Right atrium auricular region (tissue), 2 donors: ENCODE results near the gene MORN5. TPM values are rescaled to one million over a fixed set of nuclear protein-coding genes. Genes with fewer than 3 reads are reported as not detected.

Experiments
- DNase-seq: peaks from one replicate; pipeline ENCODE4 v3.0.0-alpha.2; 2019; ENCODE audit warnings: low spot score
- H3K27ac ChIP-seq, 2 donors: fragments of 200-600 bp; sonication (generic); 1 replicate in 1 of 2; 2 replicates in 1 of 2; pipeline ENCODE4 v1.5.1; 2016 to 2019
- H3K27me3 ChIP-seq, 2 donors: fragments of 200-600 bp; sonication (generic); one replicate each; pipeline versions ENCODE4 v1.5.1 to v1.6.0; 2017 to 2019
- H3K36me3 ChIP-seq: fragments of 200-600 bp; sonication (generic); one replicate; pipeline ENCODE4 v1.5.1; 2016
- H3K4me1 ChIP-seq, 2 donors: fragments of 200-600 bp; sonication (generic); one replicate each; pipeline versions ENCODE4 v1.5.1 to v1.6.0; 2017 to 2019
- H3K4me3 ChIP-seq, 2 donors: fragments of 200-600 bp; sonication (generic); 1 replicate in 1 of 2; 2 replicates in 1 of 2; pipeline ENCODE4 v1.5.1; 2017 to 2019; ENCODE audit warnings: mild to moderate bottlenecking in 1 of 2, moderate library complexity in 1 of 2
- H3K9me3 ChIP-seq, 2 donors: fragments of 200-600 bp; sonication (generic); one replicate each; pipeline ENCODE4 v1.5.1; 2019
- CTCF ChIP-seq, 2 donors: fragments of 200-600 bp; sonication (generic); IDR thresholded peaks; one replicate each; pipeline ENCODE4 v1.5.1; 2019; ENCODE audit warnings: antibody characterized with exemption in 2 of 2
- total RNA-seq, 2 donors: library from RNA; depleted of rRNA; stranded (reverse); fragments of >200 nt; gene quantifications; one replicate each; pipeline ENCODE4 v1.1.0, GENCODE V29; 2016

MORN5 gene
- total RNA-seq, 2 donors from 2014 or later, result not detected

DNA sequence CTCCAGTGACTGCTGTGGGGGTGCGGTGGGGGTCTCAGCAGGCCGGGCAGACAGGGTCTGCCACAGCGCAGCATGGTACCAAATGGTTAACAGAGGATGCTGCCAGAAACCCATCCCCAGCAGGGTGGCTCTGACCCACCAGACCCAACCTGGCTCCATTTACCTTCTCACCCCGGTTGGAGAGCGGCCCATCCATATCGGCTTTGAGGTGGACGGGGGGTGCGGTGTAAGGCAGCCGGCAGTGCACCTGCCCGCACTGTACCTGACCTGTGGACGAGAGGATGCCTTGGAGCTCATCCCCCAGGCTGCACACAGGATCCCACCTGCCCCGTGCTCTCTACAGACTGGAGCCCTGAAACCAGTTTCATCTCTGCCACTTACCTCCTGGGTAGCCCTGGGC lies 49.7 kb downstream of the MORN5 start:
- no peak overlapping the region for H3K4me3 ChIP-seq
- no peak for TF ChIP-seq CTCF (IDR thresholded peaks at IDR 0.05)
- no peak for DNase-seq
- no peaks in the 10 kb centered on the region for H3K9me3 ChIP-seq
- peaks cover 0 to 13% of the 10 kb centered on the region in 2 donors for H3K4me1 ChIP-seq
- H3K27me3 ChIP-seq, result peaks cover 12 to 15% of the 10 kb centered on the region in 2 donors
- no peaks in the 10 kb centered on the region for H3K36me3 ChIP-seq
- no peak overlapping the region for H3K27ac ChIP-seq

DNA sequence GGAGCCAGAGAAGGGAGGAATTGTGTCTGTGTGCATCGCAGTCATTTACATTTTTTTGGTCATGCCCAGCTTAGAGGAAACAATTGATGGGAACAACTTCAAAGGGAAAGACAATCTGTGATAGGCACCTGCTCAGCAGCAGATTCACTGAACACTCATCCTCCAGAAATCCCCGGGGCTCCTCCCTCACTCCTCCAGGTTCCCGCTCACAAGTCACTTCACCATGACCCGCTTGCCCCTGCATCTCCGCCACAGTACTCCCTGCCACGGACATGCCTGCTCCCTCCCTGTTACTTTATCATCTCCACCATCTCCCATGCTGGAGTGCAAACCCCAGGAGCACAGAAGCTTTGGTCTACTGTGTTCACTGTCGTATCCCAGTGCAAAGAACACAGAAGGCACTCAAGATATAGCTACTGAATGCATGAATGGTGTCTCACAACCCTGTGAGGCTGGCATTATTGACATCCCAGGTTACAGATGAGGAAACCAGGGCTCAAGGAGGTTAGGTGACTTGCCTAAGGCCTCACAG lies 52.8 kb downstream of the MORN5 start:
- no peaks in the 10 kb centered on the region for H3K9me3 ChIP-seq
- H3K27ac ChIP-seq, result no peak overlapping the region
- H3K4me1 ChIP-seq, result peaks cover 0 to 19% of the 10 kb centered on the region in 2 donors
- no peaks in the 10 kb centered on the region for H3K36me3 ChIP-seq
- no peak for DNase-seq
- H3K4me3 ChIP-seq, result no peak overlapping the region
- peaks cover 13 to 26% of the 10 kb centered on the region in 2 donors for H3K27me3 ChIP-seq
- no peak for TF ChIP-seq CTCF (IDR thresholded peaks at IDR 0.05)

GRCh38 chr9:122213102-122213588 lies 53.4 kb downstream of the MORN5 start:
- no peak for DNase-seq
- Histone ChIP-seq H3K27me3 (peaks cover 14 to 30% of the 10 kb centered on the region in 2 donors), H3K4me3 (no peak overlapping the region), H3K4me1 (peaks cover 0 to 19% of the 10 kb centered on the region in 2 donors), H3K36me3 (no peaks in the 10 kb centered on the region), H3K27ac (no peak overlapping the region), H3K9me3 (no peaks in the 10 kb centered on the region)
- TF ChIP-seq CTCF (IDR thresholded peaks at IDR 0.05), result no peak

- Histone ChIP-seq H3K9me3 (no peaks in the 10 kb centered on the region), H3K4me3 (peak overlapping the region; percentile 19 to 40), H3K4me1 (peaks cover 0 to 24% of the 10 kb centered on the region in 2 donors), H3K27ac (no peak overlapping the region), H3K36me3 (no peaks in the 10 kb centered on the region), H3K27me3 (peaks cover 21 to 30% of the 10 kb centered on the region in 2 donors)
- TF ChIP-seq CTCF (IDR thresholded peaks at IDR 0.05), result no peak
- no peak for DNase-seq
These were observed 54.1 kb downstream of the MORN5 start for GRCh38 chr9:122213589-122214413.

GRCh38 chr9:122214507-122214906 lies 54.8 kb downstream of the MORN5 start:
- no peak for TF ChIP-seq CTCF (IDR thresholded peaks at IDR 0.05)
- H3K4me1 ChIP-seq, result peaks cover 0 to 31% of the 10 kb centered on the region in 2 donors
- no peak overlapping the region for H3K27ac ChIP-seq
- no peak overlapping the region for H3K4me3 ChIP-seq
- no peak for DNase-seq
- H3K9me3 ChIP-seq, result no peaks in the 10 kb centered on the region
- H3K27me3 ChIP-seq, result peaks cover 28 to 30% of the 10 kb centered on the region in 2 donors
- H3K36me3 ChIP-seq, result no peaks in the 10 kb centered on the region
